ENCODE results near the gene PLA2G4F.

Gene PLA2G4F

DNA sequence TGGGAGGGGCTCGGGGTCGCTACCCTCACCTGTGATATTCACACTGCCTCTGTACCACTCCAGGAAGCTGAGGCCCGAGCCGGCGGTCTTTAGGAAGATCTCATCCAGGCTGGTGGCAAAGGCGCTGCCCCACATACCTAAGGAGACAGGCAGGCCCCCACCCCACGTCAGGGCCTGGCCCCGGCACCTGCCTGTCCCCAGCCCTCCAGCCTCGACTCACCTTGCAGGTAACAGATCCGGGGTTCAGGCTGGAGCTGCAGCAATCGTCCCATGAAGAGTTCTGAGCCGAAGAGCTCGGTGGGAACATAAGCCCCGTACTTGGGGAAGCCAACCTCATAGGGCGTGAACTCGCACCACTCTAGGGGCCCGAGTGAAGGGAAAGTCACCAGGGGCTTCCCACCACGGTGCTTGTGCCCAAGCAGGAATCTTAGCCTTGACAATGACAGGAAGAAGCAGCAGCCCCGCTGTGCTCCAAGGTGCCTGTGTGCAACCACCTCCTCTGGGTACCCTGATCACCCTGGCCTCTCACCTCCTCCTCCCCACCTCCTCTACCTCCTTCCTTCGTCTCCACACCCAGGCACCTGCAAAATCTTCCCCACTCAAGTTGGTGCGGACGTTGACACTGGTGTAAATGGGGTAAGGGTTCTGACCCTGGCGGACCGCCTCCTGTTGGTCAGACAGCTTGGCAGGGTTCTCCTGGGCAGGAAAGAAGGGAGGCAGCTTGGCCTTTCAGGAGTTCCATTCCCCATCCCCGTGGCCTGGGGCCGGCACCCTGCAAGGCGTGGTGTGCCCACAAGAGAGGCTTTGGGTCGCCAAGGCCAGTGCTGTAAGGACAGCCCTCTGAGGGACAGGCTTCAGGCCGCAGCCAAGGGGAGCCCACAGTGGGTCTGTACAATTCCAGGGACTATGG, 10.6 kb downstream of the PLA2G4F start:
- DNase-seq, result no peak

- DNase-seq, result no peak
Measured at GRCh38 chr15:42144841-42145375, 11.5 kb downstream of the PLA2G4F start.

DNA sequence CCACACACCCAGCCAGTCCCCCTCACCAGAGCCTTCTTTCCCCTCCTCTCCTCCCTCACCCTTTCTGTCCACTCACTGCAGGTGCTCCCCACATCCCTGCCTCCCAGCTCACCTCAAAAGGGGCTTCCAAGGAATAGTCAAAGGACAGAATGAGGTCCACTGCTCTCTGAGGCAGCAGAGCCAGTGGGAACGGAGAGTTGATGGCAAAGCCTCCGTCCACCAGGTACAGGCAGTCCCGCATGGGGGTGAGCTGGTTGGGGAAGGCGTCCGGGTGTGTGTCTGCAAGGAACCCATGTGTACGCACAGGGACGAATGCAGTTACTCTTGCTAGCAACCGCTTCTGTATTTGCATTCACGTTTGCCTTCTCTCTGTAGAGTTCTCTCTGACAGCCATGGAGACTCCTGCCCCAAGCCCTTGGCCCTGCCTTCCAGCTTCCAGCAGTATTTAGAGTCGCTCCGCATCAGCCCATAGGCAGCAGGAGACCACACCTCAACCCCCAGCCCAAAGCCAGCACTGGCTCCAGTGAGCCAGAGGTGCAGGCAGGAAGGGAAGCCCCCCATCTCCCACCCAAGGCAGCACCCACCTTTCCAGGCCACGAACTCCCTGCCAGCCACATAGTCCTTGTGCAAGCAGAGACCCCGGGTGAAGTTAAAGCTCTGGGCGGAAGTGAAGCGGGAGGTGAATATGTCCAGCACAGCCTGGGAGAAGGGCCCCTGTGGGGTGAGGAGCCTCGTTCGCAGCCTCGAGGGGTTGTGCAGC, 12.4 kb downstream of the PLA2G4F start:
- no peak for DNase-seq

DNA sequence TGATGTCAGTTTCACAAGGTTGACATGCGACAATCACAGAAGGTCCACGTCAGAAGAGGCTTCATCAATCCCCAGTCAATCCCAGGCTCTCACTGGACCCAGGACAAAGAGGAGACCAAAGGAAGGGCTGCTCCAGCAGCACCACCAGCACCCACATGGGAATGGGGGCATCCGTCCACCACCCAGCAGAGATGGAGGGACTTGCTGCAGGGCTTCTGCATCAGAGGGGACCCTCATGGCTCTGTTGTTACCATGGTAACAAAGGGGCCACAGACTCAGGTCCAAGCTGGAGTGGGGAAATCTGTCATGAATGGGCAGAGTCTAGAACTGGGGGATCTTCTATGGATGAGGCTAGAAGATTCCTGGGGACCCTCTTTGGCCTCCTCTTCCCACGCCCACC, 13.1 kb downstream of the PLA2G4F start:
- DNase-seq, result no peak

DNA sequence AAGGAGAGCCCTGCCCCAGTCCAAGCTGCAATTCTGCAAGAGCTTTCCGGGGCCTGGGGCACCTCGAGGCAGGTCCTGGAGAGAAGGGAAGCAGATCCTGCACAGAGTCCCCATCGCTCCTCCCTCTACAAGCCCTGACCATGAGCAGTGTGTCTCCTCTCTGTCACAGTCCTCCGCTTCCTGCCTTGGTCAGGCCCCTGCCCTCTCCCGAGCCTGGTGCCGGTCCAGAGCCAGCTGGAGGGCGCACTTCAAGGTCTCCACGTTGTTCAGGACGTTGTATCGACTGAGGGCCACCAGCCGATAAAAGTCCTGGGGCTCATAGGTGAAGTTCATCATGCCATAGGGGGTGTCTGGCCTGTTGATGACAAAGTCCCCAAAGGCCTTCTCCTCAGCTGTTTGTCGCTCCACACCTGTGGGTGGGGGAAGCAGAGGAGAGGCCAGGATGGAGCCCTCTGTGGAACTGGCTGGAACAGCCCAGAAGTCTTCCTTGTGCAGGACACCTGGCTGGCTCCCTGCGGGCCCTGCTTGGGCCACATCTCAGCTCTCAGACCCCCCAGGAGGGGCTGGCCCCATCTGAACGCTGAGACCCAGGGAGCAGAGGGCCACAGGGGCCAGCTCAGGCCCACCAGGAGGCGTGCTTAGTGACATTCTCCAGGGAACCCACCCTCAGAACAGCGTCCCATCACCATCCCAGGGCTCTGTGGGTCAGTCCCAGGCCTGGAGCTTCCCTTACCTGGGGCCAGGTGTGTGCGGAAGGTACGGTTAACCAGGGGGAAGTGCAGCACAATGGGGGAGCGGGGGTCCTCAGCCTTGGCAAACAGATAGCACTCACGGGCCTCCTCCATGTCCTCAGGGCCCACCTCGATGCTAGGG, 14.4 kb downstream of the PLA2G4F start:
- no peak for DNase-seq

DNA sequence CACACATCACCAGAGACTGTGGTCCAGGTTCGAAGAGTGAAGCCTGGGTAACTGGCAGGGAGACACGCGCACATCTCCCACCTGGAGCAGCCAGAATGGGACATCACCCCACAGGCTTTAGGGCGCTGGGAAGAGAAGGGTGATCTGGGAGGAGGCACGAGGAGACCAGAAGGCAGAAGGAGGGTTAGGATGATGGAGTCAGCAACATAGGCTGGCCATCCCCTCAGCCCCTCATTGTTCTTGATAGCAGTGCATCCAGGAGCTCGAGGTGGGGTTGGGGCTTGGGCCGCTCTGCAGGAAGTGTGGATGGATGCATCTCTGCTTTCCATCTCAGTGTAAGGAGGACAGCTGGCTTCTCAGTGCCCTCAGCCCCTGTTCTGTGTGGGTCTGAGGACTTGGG, 15.2 kb downstream of the PLA2G4F start:
- DNase-seq, result no peak

DNA sequence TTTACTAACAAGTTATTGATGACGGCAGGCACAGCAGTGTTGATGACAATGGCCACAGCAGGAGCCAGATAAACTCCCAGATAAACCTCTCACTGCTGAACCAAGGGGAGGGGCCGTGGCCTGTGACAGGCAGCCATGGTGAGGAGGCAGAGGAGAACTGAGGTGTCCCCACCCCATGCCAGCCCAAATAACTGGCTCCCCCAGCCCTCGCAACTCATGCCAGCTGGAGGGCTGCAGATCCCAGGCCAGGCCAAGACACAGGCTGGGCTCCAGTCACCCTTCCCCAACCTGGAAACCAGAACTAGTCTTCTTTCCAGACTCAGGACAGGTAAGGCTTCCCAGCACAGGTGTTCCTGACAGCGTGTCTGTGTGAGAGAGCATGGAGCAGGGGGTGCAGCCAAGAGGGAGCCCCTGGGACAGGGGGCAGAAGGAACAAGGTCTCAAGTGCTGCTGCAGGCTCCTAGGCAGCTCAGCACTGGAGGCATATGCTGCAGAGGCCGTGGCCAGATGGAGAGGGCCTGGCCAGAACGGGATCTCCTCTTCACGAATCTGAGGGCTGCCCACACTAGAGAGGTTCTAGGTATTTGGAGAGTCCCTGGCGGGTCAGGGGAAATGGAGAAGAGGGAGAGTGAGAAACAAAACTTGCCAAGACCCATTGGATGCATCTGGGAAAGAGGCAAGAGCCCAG, 15.9 kb downstream of the PLA2G4F start:
- no peak for DNase-seq

GRCh38 chr15:42139596-42139995, 16.8 kb downstream of the PLA2G4F start:
- DNase-seq, result peak in 1 of 2 donors; percentile 38

DNA sequence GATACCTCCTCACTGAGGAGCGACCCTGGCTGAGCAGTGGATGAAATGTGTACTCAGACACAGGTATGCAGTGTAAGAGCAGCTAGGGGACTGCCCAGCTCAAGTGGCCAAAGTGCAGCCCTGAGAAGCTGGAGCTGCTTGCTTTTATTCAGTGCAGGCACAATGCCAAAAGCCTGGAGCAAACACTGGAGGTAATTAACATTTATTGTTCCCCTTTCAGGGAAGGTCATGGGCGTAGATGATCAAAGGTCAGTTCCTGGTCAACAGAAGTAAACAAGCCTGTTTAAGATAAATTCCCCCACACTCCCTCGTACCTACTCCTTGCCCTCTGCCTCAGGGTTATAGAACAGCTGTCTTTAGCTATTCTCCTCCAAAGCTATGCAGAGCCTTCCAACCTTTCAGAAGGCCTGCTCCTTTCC, 17.5 kb downstream of the PLA2G4F start:
- DNase-seq, result peak; percentile 51 to 65

- no peak for DNase-seq
Measured at GRCh38 chr15:42138411-42138810, 18.0 kb downstream of the PLA2G4F start.

DNA sequence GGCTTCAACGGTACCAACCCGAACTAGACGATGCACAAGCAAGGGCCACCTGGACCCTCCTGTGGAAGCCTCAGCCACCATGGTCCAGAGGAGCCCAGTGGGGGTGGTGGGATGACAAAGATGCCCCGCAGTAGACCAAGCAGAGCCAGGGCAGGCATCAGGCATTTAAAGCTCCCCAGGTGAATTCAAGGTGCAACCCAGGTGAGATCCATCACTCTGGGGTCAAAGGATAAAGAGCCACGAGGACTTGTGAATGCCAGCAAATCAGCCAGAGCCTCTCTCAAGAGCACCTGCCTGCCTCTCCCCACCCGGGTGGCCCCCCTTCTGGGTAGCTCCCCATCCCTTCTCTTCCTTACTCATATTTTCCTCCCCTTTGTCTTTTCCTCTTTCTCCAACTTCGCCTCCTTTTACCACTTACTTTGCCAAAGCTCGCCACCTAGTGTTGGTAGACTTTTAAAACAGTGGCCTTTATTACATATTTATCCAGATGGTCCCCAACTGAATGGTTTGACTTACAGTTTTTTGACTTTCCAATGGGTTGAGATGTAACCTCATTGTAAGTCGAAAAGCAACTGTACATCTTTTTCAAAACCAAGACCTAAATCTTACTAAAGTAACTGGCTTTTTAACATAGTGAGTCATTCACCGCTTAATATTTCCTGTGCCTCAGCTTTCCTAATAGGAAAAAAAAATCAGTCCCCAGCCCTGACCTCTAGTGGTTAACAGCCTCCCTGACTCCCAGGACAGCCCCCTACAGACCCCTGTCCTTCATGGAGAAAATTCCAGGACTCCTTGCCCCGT, 18.8 kb downstream of the PLA2G4F start:
- peak; percentile 55 to 57 for DNase-seq

- DNase-seq, result no peak
Measured at GRCh38 chr15:42136513-42136912, 19.9 kb downstream of the PLA2G4F start.

GRCh38 chr15:42135351-42135750, 21.1 kb downstream of the PLA2G4F start:
- no peak for DNase-seq

DNA sequence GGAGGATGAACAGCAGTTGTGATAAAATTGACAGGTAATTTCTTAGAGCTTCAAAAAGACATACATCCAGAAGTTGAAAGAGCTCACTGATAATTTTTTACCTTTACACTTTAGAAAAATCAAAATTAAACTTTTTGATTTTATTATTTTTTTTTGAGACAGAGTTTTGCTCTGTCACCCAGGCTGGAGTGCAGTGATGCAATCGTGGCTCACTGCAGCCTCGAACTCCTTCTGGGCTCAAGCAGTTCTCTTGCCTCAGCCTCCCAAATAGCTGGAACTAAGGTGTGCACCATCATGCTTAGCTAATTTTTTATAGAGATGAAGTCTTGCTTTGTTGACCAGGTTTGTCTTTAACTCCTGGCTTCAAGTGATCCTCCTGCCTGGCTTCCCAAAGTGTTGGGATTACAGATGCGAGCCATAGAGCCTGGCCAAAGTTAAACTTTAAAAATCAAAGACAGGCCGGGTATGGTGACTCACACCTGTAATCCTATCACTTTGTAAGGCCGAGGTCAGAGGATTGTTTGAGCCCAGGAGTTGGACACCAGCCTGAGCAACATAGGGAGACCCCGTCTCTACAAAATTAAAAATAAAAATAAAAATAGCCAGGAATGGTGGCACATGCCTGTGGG, 21.7 kb downstream of the PLA2G4F start:
- no peak for DNase-seq

GRCh38 chr15:42133886-42134502, 22.4 kb downstream of the PLA2G4F start:
- peak; percentile 59 to 70 for DNase-seq

- no peak for DNase-seq
Measured at GRCh38 chr15:42133356-42133755, 23.1 kb downstream of the PLA2G4F start.

DNA sequence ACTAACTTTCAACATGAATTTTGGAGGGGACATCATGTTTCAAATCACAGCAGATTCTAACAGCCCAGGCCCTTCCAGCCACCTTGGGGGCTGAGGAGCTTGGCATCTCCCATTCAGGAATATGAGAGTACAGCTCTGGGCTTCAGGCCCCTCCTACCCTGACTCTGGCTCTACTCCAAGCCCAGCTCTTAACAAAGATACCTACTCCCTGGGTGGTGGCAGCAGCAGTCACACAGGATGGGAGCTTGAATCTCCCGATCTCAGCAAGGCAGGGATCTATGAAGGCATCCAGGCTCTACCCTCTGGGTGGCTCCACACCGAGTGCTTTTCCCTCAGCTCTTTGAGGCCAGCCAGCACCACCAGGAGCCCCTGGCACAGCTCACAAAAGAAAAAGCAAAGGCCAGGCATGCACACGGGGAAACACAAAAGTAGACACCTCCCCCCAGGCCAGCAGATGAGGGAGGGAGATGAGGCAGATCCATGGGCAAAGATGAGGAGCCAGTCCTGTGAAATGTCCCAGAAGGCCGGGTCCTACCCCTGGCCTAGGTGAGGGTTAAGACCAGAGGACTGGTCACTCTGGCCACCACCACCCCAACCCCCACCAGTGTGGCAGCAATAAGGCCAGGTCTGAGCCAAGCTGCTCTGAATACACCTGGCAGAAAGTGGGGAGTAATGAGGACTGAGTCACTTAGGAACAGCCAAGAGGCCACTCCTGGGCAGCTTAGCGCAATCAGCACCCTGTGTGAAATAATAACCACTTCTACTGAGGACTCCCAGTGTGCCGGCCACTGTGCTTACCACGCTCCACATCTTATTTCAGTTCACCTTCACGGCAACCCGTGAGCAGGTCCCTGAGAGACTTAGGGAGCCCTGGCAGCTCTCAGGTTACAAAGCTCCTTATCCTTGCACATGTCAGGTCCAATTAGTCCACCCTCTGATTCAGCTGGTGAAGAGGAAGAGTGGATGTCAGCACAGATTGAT, 24.3 kb downstream of the PLA2G4F start:
- no peak for DNase-seq

GRCh38 chr15:42131006-42131405, 25.4 kb downstream of the PLA2G4F start:
- DNase-seq, result no peak
